ENCODE measurements around the gene SART3.
A peak's percentile ranks its signal among the peaks of the same experiment; 100 is the strongest.

Gene SART3, protein sequence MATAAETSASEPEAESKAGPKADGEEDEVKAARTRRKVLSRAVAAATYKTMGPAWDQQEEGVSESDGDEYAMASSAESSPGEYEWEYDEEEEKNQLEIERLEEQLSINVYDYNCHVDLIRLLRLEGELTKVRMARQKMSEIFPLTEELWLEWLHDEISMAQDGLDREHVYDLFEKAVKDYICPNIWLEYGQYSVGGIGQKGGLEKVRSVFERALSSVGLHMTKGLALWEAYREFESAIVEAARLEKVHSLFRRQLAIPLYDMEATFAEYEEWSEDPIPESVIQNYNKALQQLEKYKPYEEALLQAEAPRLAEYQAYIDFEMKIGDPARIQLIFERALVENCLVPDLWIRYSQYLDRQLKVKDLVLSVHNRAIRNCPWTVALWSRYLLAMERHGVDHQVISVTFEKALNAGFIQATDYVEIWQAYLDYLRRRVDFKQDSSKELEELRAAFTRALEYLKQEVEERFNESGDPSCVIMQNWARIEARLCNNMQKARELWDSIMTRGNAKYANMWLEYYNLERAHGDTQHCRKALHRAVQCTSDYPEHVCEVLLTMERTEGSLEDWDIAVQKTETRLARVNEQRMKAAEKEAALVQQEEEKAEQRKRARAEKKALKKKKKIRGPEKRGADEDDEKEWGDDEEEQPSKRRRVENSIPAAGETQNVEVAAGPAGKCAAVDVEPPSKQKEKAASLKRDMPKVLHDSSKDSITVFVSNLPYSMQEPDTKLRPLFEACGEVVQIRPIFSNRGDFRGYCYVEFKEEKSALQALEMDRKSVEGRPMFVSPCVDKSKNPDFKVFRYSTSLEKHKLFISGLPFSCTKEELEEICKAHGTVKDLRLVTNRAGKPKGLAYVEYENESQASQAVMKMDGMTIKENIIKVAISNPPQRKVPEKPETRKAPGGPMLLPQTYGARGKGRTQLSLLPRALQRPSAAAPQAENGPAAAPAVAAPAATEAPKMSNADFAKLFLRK
- total RNA-seq: 76.1 to 102 (median 95.9) reads per million in 4 donors

DNA sequence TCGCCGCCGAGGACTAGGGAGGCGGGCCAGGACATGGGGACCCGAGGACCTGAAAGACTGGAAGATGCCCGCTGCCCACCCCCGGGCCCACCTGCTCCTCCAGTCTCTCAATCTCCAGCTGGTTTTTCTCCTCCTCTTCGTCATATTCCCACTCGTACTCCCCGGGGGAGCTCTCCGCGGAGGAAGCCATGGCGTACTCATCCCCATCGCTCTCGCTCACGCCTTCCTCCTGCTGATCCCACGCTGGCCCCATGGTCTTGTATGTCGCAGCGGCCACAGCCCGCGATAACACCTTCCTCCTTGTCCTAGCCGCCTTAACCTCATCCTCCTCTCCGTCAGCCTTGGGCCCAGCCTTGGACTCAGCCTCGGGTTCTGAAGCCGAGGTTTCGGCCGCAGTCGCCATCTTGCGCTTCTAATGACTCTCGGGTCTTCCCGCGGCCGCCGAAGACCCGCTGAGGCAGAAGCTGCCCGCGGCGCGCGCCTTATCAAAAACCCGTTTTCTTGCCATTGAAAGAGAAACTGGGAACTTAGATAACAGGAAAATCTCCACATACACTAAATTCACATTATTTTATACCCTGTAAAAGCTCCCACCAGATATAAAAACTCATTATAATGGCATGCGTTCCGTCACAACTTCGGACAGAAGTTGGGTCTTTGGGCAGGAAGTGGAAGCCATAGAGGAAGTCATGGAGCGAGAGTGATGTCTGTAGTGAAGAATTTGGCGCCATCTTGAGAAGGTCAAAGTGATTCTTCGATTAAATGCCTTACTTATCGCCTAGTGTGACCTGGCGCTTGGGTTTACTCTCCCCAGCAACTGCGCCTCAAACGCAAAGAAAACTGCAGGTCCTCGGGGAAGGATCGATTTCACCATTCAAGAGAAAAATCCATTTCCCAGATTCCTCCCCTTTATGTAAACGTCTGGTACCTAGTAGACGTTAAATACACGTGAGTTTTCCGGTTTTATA is at the start of gene SART3:
Gene SART3, minus strand, starts transcription at position 422 of the 968 bp plus-strand sequence. Its CDS starts 19 bp downstream, at position 403.
- DNase-seq: peak; percentile 53 to 91 (median 72)

GRCh38 chr12:108610336-108610815 is 49.4 kb upstream of the SART3 start:
- DNase-seq: no peak

DNA sequence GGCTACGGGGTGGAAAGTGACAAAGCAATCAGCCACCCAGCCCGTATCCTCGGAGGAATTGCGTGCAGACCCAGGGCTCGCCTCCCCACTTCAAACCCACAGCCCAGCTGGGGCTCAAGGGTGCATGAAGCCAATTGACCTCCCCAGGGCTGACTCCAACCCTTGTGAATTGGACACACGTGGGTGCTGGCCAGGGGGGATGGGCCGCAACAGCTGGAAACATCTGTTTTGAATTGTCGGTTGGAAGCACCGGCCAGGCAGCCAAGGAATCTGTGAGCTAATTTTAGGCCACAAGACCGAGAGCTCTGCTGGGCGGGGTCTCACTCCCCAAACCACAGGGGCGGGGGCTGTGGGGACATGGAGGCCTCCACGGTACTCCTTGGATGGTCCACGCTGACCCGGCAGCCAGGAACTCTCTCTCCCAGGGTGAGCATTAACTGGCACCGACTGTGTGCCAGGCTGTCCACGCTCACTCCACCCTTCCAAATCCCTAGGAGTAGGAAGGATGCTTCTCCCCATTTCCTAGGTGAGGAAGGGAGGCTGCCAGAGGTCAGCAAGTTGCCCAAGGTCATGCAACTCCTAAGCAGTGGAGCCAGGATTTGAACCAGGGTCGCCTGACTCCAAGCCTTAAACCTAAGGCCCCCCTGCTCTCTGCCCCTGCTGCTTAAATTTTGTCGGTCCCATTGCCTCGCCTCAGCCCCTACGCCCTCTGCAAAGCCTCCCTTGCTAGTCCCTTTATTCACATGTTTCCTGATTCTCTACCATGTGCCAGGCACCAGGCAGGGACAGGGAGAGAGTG is 48.8 kb upstream of the SART3 start:
- no peak for DNase-seq

DNA sequence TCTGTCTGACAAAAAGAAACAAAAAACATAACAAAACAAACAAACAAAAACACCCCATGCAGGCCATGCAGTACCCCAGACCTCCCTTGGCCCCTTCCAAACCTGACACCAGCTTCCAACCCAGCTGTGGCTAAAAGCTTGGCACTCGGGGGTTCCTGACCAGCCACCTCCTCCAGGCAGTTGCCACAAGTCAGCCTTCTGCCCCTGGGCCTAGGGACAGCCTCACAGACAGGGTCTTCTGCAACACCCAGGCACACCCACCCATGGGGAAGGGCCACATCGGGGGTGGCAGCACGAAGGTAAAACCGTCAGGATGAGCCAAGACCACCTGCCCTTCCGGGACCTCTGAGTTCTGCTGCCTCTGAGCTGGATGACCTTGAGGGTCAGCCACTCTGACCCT is 47.6 kb upstream of the SART3 start:
- DNase-seq: no peak

DNA sequence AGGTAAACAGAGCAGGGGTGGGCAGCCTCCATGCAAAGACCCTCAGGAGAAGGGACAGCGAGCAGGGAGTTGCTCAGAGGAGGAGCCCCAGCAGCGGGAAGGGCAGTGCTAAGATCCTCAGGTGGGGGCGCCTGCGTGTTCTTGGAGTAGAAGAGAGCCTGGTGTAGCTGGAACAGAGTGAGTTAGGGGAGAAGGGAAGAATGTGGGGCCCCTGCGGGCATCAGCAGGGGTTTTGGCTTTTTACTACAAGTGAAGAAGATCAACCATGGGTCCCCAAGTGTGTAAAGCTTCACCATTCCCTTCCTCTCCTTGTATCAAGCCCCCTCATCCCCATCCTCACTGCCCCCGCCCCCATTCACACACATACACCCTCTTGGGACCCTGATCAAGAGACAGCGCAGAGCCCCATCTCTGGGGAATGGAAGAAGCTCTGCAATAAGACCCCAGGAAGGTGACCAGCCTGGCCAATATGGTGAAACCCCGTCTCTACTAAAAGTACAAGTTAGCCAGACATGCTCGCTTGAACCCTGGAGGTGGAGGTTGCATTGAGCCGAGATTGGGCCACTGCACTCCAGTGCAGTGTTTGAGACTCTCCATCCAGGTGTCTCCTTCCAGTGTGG is 47.1 kb upstream of the SART3 start:
- no peak for DNase-seq

- no peak for DNase-seq
These were observed 45.5 kb upstream of the SART3 start for GRCh38 chr12:108606492-108606891.

DNA sequence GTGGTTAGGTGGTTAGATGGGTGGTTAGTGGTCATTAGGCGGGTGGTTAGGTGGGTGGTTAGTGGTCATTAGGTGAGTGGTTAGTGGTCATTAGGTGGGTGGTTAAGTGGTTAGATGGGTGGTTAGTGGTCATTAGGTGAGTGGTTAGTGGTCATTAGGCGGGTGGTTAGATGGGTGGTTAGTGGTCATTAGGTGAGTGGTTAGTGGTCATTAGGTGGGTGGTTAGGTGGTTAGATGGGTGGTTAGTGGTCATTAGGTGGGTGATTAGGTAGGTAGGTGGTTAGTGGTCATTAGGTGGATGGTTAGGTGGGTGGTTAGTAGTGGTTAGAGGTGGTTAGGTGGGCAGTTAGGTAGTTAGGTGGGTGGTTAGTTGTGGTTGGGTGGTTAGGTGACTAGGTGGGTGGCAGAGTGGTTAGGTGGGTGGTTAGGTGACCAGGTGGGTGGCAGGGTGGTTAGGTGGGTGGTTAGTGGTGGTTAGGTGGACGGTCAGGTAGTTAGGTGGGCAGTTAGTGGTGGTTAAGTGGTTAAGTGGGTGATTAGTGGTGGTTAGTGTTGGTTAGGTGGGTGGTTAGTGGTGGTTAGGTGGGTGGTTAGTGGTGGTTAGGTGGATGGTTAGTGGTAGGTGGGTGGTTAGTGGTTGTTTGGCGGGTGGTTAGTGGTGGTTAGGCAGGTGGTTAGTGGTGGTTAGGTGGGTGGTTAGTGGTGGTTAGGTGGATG is 44.9 kb upstream of the SART3 start:
- DNase-seq: no peak

DNA sequence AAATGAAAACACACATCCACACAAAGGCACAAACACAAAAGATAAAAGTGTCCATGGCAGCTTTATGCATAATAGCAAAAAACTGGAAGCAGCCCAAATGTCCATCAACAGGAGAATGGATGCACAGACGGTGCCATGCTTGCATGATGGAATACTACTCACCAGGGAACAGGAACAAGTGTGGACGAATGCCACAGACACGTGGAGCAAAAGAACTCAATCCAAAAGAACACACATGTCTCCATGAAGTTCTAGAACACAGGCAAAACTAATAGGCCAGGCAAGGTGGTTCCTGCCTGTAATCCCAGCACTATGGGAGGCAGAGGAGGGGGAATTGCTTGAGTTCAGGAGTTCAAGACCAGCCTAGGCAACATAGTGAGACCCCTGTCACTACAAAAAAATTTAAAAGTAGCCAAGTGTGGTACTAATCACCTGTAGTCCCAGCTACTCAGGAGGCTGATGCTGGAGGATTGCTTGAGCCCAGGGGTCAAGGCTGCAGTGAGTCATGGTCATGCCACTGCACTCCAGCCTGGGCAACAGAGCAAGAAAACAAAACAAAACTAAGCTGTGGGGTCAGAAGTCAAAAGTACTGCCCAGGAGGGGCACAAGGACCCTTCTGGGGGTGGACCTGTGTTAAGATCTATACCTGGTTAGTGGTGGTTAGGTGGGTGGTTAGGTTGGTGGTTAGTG is 44.2 kb upstream of the SART3 start:
- DNase-seq: no peak

GRCh38 chr12:108604208-108604941 is 43.4 kb upstream of the SART3 start:
- no peak for DNase-seq

DNA sequence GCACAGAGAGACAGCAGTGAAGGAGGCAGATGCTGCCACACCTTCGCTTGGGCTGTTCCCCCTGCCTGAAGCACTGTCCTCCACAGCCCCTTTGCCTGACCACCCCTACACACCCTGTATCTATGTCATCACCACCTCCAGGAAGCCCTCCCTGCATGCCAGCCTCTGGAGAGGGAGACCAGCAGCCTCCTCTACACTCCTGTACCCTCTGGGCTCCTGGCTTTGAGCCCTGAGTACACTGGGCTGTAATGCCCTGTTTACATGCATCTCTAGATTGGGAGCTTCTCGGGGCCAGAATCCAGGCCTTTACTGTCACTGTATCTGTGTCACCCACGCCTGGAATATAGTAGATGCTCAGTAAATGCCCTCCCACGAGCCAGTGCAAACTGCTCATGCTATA is 42.8 kb upstream of the SART3 start:
- no peak for DNase-seq

DNA sequence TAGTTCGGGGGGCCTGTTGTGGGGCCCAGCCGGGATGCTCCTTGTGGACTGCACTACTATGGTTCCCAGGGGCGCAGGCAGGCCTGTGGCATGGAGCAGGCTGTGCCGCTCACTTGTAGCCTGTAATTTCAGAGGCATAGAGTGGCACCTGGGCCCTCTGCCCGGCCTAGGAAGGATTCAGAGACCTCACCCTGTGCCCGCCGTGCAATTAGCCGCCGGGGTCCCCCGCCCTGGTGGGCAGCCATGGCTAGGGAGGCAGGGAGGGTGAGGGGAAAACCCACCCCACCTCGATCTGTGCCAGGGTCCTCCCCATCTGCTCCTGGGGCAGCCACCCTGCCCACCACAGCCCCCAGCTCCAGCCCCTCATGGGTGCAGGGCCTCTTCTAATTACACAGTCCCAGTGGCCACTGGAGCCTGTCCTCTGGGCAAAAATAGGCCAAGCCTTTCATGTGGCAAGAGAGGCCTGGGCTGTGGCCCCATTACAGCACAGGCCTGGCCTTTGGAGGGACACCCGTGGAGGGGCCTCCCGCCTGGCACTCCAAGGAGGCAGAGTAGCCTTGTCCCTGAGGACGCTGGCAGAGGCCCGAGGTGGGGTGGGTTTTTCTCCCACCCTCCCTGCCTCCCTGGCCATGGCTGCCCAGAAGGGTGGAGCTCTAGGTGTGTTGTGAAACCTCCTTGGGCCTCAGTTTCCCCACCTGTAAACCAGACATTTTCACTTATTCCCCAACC is 42.2 kb upstream of the SART3 start:
- no peak for DNase-seq

GRCh38 chr12:108602209-108602705 is 41.3 kb upstream of the SART3 start:
- DNase-seq: no peak

DNA sequence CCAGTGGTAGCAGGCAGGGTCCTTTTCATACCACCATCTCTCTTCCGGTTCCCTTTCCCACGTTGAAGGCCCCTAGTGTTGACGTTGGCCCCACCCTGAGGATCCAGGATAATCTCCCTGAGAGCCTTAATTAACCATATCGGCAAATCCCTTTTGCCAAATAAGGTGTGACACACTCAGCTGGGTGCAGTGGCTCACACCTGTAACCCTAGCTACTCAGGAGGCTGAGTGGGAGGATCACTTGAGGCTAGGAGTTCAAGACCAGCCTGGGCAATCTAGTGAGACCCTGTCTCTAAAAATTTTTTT is 39.7 kb upstream of the SART3 start:
- no peak for DNase-seq

GRCh38 chr12:108599948-108600701 is 39.2 kb upstream of the SART3 start:
- no peak for DNase-seq

- DNase-seq: no peak
These were observed 38.6 kb upstream of the SART3 start for GRCh38 chr12:108599541-108599940.

- DNase-seq: no peak
These were observed 37.7 kb upstream of the SART3 start for GRCh38 chr12:108598553-108599250.

Data from T-helper 1 cell (primary cell).